HG03025 (cell line): Measurements from ENCODE around the gene FGB.

Experiments used
- ATAC-seq: cut with Tn5 transposase; IDR thresholded peaks from one replicate; pipeline ENCODE4 v1.9.1; 2021; ENCODE audit warnings: mild to moderate bottlenecking, moderate library complexity; ENCODE audit not compliant: unreplicated experiment, low FRiP score

Gene FGB

DNA sequence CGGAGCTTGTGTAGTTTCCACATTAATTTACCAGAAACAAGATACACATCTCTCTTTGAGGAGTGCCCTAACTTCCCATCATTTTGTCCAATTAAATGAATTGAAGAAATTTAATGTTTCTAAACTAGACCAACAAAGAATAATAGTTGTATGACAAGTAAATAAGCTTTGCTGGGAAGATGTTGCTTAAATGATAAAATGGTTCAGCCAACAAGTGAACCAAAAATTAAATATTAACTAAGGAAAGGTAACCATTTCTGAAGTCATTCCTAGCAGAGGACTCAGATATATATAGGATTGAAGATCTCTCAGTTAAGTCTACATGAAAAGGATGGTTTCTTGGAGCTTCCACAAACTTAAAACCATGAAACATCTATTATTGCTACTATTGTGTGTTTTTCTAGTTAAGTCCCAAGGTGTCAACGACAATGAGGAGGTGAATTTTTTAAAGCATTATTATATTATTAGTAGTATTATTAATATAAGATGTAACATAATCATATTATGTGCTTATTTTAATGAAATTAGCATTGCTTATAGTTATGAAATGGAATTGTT lies at the start of gene FGB:
TSS of gene FGB (plus strand) at position 315 of the 558 bp plus-strand sequence. CDS start at position 323, 8 bp downstream.
- no peak for ATAC-seq

GRCh38 chr4:154516318-154517029 lies 46.3 kb upstream of the FGB start:
- ATAC-seq: no peak

- no peak for ATAC-seq
Measured at GRCh38 chr4:154517591-154517990, 45.2 kb upstream of the FGB start.

GRCh38 chr4:154519214-154519613 lies 43.6 kb upstream of the FGB start:
- no peak for ATAC-seq

GRCh38 chr4:154521607-154522006 lies 41.2 kb upstream of the FGB start:
- no peak for ATAC-seq

GRCh38 chr4:154526151-154526550 lies 36.7 kb upstream of the FGB start:
- no peak for ATAC-seq

- ATAC-seq: no peak
Measured at GRCh38 chr4:154527308-154527707, 35.5 kb upstream of the FGB start.

DNA sequence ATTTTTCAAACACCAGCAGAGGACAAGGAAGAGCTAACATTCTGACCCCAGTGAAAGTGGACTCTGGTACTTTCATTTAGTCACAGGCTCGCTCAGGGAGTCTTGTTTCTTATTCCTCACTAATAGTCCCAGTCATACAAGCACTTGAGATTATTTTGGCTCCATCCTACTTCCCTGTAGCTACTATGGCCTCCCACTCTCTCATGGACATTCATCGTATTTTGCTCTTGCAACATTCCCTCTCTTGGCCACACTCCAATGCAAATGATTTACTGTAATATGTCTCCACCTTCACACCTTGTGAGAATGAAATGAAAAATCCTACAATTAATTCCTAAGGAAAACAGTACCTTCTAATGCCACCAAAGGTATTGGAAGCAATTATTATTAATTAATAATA lies 33.9 kb upstream of the FGB start:
- no peak for ATAC-seq

GRCh38 chr4:154529728-154530519 lies 32.9 kb upstream of the FGB start:
- ATAC-seq: no peak

DNA sequence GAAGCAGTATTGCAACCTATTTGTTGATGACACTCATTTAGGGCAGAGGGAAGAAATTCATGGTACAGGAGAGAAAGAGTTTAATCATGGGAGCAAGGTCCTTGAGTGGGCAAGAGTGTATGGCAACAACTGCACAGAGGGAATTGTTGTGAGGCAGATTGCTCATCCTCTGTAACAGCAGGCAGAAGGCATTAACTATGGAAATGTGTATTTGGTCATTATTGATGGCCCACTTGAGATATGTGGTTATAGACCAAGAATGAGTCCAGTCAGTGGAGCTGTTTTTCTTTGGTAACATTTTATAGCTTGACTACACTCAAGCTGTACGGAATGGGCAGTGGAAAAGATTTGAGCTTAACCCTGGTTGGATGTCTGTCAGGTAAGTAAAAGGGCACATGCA lies 28.5 kb upstream of the FGB start:
- no peak for ATAC-seq

DNA sequence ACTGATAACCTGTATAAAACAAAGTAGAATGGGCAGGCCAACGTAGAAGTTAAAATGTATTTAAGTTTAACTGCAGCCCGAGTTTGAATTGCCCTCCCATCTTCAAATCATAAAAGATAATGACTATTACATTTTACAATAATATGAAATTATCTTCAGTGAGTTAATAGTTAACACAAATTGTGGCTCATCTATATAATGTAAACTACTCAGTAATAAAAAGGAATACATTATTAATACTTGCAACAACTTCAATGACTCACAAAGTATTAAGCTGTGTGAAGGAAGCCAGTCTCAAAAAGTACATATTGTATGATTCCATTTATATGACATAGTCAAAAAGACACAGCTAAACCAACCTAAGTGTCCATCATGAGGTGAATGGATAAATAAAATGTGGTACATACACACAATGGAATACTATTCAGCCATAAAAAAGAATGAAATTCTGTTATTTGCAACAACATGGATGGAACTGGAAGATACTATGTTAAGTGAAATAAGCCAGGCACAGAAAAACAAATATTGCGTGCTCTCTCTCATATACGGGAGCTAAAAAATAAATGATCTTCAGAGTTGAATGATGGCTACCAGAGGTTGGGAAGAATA lies 20.4 kb upstream of the FGB start:
- no peak for ATAC-seq

GRCh38 chr4:154545689-154546088 lies 17.1 kb upstream of the FGB start:
- ATAC-seq: no peak

DNA sequence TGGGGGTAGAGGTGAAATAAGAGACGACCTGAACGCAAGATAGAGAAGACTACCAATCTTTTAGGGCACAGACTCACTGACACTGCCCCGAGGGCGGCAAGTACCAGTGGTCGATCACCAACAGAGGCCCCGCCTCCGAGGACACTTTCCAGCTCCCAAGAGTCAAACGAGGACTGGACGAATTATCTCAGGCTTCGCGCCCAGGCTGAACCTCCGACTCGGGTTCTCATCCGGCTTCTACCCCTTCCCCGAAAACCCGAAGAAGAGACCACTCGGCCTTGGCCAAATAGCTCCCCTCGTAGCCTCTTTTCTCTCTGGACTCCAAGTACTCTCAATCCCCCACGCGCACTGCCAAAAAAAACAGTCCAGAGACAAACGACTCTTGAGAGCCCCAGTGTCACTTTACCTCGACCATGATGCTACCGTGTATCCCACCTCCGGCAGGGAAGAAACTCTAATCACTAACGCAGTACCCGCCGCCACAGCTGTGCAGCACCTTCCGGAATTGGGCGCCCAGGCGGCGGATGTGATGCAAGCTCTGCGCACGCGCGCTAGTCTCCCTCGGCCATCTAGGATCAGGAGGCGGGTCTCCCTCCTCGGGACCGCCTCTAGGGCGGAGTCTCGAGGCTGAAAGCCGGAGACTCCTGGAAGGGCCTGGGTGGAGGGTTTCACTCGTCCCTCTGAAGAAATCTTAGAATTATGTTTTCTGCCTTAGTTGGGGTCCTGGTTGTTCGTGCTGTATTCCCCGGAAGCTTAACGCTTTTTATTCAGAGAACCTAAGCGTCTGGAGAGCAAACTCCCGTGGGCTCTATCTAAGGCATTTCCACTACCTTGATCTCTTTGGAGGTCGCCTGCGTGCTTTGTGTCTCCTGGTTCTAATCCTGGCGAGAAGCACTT lies 12.7 kb upstream of the FGB start, which contains the start of gene PLRG1:
TSS of gene PLRG1 (minus strand) at position 507 of the 897 bp plus-strand sequence. CDS start at position 415, 92 bp downstream.
- peak; percentile 98 for ATAC-seq

- ATAC-seq: peak; percentile 40
Measured at GRCh38 chr4:154551872-154552686, 10.7 kb upstream of the FGB start.

GRCh38 chr4:154559141-154559493 lies 3.7 kb upstream of the FGB start:
- ATAC-seq: no peak

DNA sequence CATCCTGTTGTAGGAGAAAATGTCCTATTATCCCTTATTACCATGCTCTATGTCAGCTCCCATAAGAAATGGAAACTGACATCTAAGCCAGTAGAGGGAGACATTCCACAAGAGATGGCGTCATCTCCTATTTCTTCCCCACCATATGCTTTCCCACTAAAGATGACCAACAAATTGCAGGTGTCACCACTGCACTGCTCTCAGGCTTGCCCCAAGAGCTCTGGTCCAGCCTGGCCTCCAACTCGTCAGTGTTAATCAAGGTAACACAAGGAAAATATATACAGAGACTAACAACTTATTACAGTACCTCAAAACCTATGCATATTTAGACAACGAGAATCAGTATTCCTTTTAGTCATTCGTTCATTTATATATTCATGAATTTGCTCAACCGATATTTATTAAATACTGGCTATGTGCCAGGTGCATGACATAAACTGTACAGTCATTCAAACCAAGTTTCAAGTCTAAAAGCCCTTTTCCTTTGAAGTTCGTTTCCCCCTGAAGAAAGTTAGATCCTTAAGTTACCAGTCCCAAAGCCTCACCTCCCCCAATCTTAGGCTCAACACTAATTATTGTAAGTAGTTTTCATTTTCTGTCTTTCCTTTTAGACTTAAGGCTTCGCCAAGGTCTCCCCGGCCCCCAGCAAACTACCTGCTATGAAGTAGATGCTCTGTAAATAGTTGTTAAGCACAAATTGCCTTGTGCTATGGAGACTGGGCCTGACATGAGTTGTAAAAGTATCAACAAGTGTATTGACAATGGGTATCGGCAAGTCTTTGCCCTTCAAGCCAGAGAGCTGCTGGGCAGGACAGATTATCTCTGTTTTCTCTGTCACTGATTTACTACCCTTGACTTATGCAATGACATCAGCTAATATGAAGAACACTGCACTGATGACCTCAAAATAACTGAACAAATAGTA lies 3.1 kb upstream of the FGB start:
- peak; percentile 90 for ATAC-seq

DNA sequence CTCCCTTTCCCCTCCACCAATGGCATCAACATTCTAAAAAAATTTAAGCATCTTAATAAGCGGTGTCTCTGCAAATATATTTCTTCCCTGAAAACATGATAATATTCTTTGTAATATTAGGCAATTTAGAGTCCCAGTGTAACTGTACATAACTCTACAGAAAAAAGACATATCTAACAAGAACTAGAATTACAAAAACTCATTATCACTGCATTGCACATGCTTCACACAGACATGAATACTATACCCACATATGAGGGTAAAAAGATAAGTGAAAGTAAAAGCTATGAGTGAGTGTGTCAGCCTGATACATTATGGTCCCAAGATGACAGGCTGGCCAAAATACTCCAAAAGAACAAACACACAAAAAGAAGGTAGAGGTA lies 2.4 kb upstream of the FGB start:
- no peak for ATAC-seq

DNA sequence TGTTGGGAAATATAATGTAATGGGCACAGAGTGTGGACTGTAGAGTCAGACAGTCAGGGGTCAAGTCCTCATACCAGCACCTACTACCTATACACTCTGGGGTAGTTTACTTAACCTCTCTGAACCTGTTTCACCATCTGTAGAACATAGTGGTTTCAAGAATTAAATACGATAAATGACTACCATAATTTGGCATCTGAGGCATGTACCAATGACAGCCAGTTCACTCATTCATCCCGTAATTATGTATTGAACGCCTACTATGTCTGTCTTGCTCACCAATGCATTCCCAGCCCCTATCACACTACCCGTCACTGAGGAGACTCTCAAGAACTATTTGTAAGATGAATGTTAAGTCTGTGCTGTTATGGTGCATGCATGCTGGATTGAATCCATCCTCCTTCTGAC lies 2.0 kb upstream of the FGB start:
- no peak for ATAC-seq
